ENCODE data around the gene PAQR9.

DNA sequence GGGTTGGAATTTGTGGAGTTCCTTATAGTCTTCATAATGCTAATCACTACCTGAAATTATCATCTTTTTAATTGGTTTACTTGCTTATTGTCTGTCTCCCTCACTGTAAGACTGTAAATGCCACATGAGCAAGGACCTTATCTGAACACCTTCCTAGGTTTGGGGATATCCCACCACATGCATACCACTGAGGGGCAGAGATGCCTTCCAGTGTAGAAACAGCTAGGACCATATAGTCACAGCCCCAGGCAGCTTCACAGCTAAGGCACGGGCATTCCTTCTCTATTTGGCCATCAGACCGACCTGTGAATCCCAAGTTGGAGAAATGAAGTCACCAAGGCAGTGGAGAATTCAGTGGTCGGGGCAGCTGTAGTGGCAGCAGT lies 28.6 kb downstream of the PAQR9 start:
- no peak for TF ChIP-seq RAD21 (conservative IDR thresholded peaks at IDR 0.05 in 1 of 2, IDR thresholded peaks at IDR 0.05 in 1 of 2)
- TF ChIP-seq, protein P1, sequence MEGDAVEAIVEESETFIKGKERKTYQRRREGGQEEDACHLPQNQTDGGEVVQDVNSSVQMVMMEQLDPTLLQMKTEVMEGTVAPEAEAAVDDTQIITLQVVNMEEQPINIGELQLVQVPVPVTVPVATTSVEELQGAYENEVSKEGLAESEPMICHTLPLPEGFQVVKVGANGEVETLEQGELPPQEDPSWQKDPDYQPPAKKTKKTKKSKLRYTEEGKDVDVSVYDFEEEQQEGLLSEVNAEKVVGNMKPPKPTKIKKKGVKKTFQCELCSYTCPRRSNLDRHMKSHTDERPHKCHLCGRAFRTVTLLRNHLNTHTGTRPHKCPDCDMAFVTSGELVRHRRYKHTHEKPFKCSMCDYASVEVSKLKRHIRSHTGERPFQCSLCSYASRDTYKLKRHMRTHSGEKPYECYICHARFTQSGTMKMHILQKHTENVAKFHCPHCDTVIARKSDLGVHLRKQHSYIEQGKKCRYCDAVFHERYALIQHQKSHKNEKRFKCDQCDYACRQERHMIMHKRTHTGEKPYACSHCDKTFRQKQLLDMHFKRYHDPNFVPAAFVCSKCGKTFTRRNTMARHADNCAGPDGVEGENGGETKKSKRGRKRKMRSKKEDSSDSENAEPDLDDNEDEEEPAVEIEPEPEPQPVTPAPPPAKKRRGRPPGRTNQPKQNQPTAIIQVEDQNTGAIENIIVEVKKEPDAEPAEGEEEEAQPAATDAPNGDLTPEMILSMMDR (IDR thresholded peaks at IDR 0.05): no peak
- TF ChIP-seq, protein P2, sequence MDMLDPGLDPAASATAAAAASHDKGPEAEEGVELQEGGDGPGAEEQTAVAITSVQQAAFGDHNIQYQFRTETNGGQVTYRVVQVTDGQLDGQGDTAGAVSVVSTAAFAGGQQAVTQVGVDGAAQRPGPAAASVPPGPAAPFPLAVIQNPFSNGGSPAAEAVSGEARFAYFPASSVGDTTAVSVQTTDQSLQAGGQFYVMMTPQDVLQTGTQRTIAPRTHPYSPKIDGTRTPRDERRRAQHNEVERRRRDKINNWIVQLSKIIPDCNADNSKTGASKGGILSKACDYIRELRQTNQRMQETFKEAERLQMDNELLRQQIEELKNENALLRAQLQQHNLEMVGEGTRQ (IDR thresholded peaks at IDR 0.05): no peak
- TF ChIP-seq RNF2 (IDR thresholded peaks at IDR 0.05; ENCODE audit: borderline replicate concordance, low read depth): no peak
- TF ChIP-seq POLR2A (IDR thresholded peaks at IDR 0.05; ENCODE audit: low read length): no peak
- no peak for TF ChIP-seq BHLHE40 (IDR thresholded peaks at IDR 0.05; ENCODE audit: low read depth, low read length)
- TF ChIP-seq EHMT2 (IDR thresholded peaks at IDR 0.05; ENCODE audit: low read depth): no peak
- no peak for TF ChIP-seq HOXA7 (CRISPR knock-in tag; IDR thresholded peaks at IDR 0.05)
- no peak for TF ChIP-seq MYC (IDR thresholded peaks at IDR 0.05; ENCODE audit: borderline replicate concordance, low read length)
- no peak for TF ChIP-seq KDM1A (IDR thresholded peaks at IDR 0.05; ENCODE audit: low read depth)
- TF ChIP-seq, protein P3, sequence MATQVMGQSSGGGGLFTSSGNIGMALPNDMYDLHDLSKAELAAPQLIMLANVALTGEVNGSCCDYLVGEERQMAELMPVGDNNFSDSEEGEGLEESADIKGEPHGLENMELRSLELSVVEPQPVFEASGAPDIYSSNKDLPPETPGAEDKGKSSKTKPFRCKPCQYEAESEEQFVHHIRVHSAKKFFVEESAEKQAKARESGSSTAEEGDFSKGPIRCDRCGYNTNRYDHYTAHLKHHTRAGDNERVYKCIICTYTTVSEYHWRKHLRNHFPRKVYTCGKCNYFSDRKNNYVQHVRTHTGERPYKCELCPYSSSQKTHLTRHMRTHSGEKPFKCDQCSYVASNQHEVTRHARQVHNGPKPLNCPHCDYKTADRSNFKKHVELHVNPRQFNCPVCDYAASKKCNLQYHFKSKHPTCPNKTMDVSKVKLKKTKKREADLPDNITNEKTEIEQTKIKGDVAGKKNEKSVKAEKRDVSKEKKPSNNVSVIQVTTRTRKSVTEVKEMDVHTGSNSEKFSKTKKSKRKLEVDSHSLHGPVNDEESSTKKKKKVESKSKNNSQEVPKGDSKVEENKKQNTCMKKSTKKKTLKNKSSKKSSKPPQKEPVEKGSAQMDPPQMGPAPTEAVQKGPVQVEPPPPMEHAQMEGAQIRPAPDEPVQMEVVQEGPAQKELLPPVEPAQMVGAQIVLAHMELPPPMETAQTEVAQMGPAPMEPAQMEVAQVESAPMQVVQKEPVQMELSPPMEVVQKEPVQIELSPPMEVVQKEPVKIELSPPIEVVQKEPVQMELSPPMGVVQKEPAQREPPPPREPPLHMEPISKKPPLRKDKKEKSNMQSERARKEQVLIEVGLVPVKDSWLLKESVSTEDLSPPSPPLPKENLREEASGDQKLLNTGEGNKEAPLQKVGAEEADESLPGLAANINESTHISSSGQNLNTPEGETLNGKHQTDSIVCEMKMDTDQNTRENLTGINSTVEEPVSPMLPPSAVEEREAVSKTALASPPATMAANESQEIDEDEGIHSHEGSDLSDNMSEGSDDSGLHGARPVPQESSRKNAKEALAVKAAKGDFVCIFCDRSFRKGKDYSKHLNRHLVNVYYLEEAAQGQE (IDR thresholded peaks at IDR 0.05): no peak
- TF ChIP-seq EP300 (IDR thresholded peaks at IDR 0.05): no peak
- TF ChIP-seq, protein P4, sequence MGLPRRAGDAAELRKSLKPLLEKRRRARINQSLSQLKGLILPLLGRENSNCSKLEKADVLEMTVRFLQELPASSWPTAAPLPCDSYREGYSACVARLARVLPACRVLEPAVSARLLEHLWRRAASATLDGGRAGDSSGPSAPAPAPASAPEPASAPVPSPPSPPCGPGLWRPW (IDR thresholded peaks at IDR 0.05): no peak
- TF ChIP-seq ZFP36 (IDR thresholded peaks at IDR 0.05; ENCODE audit: borderline replicate concordance, partially characterized antibody): no peak
